Panc1 (cell line): ENCODE data around the gene TIMM44.

Experiments used
- POLR2AphosphoS5 ChIP-seq: IDR thresholded peaks from 2 replicates; pipeline ENCODE4 v1.6.1; 2012; ENCODE audit warnings: mild to moderate bottlenecking, low read depth, low read length, moderate library complexity
- SIN3A ChIP-seq: IDR thresholded peaks from 2 replicates; pipeline ENCODE4 v1.6.1; 2012; ENCODE audit warnings: low read depth, mild to moderate bottlenecking, low read length, moderate library complexity, borderline replicate concordance; ENCODE audit not compliant: insufficient read depth
- TF ChIP-seq, protein P1 (sequence below): fragments of 450-650 bp; IDR thresholded peaks from 2 replicates; pipeline ENCODE4 v1.5.1; 2017; ENCODE audit warnings: mild to moderate bottlenecking
- TF ChIP-seq, protein P2 (sequence below), 2 experiments: IDR thresholded peaks; 2 replicates each; pipeline ENCODE4 v1.6.1; 2011 to 2012; ENCODE audit warnings: low read depth in 2 of 2, control low read depth in 1 of 2, low read length in 1 of 2, mild to moderate bottlenecking in 1 of 2, moderate library complexity in 1 of 2; ENCODE audit not compliant: insufficient read depth in 1 of 2

DNA sequence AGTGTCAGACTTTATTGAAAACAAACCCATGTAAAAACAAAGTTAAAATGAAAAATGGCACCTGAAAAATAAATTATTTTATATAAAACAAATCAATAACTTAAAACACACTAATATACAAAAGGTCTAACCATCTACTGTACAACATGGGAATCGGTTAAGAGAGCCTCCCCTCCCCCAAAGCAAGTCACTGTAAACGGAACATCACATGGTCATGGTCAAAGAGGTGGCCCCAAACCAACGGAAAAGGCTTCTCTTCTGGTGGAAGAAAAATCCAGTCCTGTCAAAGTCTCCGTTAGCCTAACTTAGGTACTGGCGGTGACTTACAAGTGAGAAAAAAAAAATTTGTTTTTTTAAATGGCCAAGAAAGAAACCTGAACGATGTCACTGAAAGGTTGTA is 15.7 kb upstream of the TIMM44 start:
- TF ChIP-seq, protein P1, sequence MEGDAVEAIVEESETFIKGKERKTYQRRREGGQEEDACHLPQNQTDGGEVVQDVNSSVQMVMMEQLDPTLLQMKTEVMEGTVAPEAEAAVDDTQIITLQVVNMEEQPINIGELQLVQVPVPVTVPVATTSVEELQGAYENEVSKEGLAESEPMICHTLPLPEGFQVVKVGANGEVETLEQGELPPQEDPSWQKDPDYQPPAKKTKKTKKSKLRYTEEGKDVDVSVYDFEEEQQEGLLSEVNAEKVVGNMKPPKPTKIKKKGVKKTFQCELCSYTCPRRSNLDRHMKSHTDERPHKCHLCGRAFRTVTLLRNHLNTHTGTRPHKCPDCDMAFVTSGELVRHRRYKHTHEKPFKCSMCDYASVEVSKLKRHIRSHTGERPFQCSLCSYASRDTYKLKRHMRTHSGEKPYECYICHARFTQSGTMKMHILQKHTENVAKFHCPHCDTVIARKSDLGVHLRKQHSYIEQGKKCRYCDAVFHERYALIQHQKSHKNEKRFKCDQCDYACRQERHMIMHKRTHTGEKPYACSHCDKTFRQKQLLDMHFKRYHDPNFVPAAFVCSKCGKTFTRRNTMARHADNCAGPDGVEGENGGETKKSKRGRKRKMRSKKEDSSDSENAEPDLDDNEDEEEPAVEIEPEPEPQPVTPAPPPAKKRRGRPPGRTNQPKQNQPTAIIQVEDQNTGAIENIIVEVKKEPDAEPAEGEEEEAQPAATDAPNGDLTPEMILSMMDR: no peak
- TF ChIP-seq, protein P2, sequence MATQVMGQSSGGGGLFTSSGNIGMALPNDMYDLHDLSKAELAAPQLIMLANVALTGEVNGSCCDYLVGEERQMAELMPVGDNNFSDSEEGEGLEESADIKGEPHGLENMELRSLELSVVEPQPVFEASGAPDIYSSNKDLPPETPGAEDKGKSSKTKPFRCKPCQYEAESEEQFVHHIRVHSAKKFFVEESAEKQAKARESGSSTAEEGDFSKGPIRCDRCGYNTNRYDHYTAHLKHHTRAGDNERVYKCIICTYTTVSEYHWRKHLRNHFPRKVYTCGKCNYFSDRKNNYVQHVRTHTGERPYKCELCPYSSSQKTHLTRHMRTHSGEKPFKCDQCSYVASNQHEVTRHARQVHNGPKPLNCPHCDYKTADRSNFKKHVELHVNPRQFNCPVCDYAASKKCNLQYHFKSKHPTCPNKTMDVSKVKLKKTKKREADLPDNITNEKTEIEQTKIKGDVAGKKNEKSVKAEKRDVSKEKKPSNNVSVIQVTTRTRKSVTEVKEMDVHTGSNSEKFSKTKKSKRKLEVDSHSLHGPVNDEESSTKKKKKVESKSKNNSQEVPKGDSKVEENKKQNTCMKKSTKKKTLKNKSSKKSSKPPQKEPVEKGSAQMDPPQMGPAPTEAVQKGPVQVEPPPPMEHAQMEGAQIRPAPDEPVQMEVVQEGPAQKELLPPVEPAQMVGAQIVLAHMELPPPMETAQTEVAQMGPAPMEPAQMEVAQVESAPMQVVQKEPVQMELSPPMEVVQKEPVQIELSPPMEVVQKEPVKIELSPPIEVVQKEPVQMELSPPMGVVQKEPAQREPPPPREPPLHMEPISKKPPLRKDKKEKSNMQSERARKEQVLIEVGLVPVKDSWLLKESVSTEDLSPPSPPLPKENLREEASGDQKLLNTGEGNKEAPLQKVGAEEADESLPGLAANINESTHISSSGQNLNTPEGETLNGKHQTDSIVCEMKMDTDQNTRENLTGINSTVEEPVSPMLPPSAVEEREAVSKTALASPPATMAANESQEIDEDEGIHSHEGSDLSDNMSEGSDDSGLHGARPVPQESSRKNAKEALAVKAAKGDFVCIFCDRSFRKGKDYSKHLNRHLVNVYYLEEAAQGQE (IDR thresholded peaks at IDR 0.05; ENCODE audit: insufficient read depth in 1 of 2, low read depth in 2 of 2, low read length in 1 of 2): no peak
- no peak for TF ChIP-seq POLR2AphosphoS5
- no peak for TF ChIP-seq SIN3A
